IMR-90 (cell line): ENCODE data around the gene GPT2. TPM values are rescaled to one million over a fixed set of nuclear protein-coding genes. Genes with fewer than 3 reads are reported as not detected.

Experiments used
- ATAC-seq: fragments of 200-7000 bp; cut with Tn5 transposase; 2 replicates; pipeline ENCODE4 v1.9.1; 2020; ENCODE audit warnings: low read depth, mild to moderate bottlenecking, moderate library complexity
- BruUV-seq: library from RNA; stranded (reverse); fragments of 400-500 nt; replicated peaks from 2 replicates; lab custom pipeline; 2021; lab: Mats Ljungman, UMichigan
- CTCF ChIA-PET: fragments of 300-600 bp; formaldehyde crosslinking; extraction: SDS; loops from one replicate; lab custom pipeline; 2021; ENCODE audit warnings: antibody characterized with exemption; lab: Yijun Ruan, JAX
- POLR2A ChIA-PET: fragments of 300-600 bp; sonication (Branson Sonifier 250); formaldehyde crosslinking; loops from one replicate; lab custom pipeline; 2022; ENCODE audit warnings: antibody characterized with exemption; ENCODE audit not compliant: unreplicated experiment; lab: Charles Lee
- DNase-seq: peaks from one replicate; pipeline ENCODE4 v3.0.0; 2013
- H2AFZ ChIP-seq: replicated peaks from 2 replicates; pipeline ENCODE3; 2013; ENCODE audit warnings: low read length, mild to moderate bottlenecking; ENCODE audit not compliant: poor library complexity
- H2AK5ac ChIP-seq: 2 replicates; pipeline ENCODE4 v1.6.1; 2013; ENCODE audit warnings: low read depth, low read length, inconsistent platforms
- H2AK9ac ChIP-seq: replicated peaks from 2 replicates; pipeline ENCODE3; 2013; ENCODE audit warnings: mild to moderate bottlenecking, low read depth, low read length, moderate library complexity; ENCODE audit not compliant: poor library complexity
- H2BK120ac ChIP-seq: 2 replicates; pipeline ENCODE4 v1.6.1; 2013; ENCODE audit warnings: low read depth, low read length, inconsistent platforms
- H2BK15ac ChIP-seq: 3 replicates; pipeline ENCODE4 v1.6.1; 2013; ENCODE audit warnings: low read depth, low read length, inconsistent platforms
- H2BK20ac ChIP-seq: 2 replicates; pipeline ENCODE4 v1.6.1; 2013; ENCODE audit warnings: low read depth, mild to moderate bottlenecking, inconsistent platforms, low read length, moderate library complexity
- H2BK5ac ChIP-seq: 2 replicates; pipeline ENCODE4 v1.6.1; 2013; ENCODE audit warnings: mild to moderate bottlenecking, low read depth, low read length, inconsistent platforms; ENCODE audit not compliant: poor library complexity, severe bottlenecking
- H3K14ac ChIP-seq: replicated peaks from 2 replicates; pipeline ENCODE4 v1.6.1; 2013; ENCODE audit warnings: low read depth, low read length, inconsistent platforms
- H3K18ac ChIP-seq: 2 replicates; pipeline ENCODE4 v1.6.1; 2013; ENCODE audit warnings: low read depth, low read length, control low read depth
- H3K23ac ChIP-seq: 2 replicates; pipeline ENCODE4 v1.6.1; 2013; ENCODE audit warnings: low read depth, low read length, inconsistent platforms
- H3K27ac ChIP-seq: 2 replicates; pipeline ENCODE4 v1.5.1; 2013; ENCODE audit warnings: mild to moderate bottlenecking, control low read depth, low read length; ENCODE audit not compliant: insufficient read depth
- H3K27me3 ChIP-seq: 2 replicates; pipeline ENCODE4 v1.6.1; 2013; ENCODE audit warnings: low read length; ENCODE audit not compliant: control insufficient read depth, insufficient read depth
- H3K36me3 ChIP-seq: 2 replicates; pipeline ENCODE4 v1.6.1; 2013; ENCODE audit warnings: low read length, mixed read lengths; ENCODE audit not compliant: control insufficient read depth, insufficient read depth
- H3K4ac ChIP-seq: 2 replicates; pipeline ENCODE4 v1.6.1; 2013; ENCODE audit warnings: low read depth, low read length, inconsistent platforms
- H3K4me1 ChIP-seq: 2 replicates; pipeline ENCODE4 v1.6.1; 2013; ENCODE audit warnings: low read length, mixed read lengths; ENCODE audit not compliant: control insufficient read depth, insufficient read depth
- H3K4me2 ChIP-seq: 2 replicates; pipeline ENCODE4 v1.6.1; 2013; ENCODE audit warnings: low read depth, mild to moderate bottlenecking, control low read depth, low read length, moderate library complexity
- H3K4me3 ChIP-seq: 2 replicates; pipeline ENCODE4 v1.5.1; 2013; ENCODE audit warnings: low read depth, mild to moderate bottlenecking, control low read depth, low read length, moderate library complexity; ENCODE audit not compliant: insufficient read depth
- H3K56ac ChIP-seq: 2 replicates; pipeline ENCODE4 v1.6.1; 2013; ENCODE audit warnings: low read length, inconsistent platforms; ENCODE audit not compliant: insufficient read depth; ENCODE audit errors: extremely low read depth
- H3K79me1 ChIP-seq, 2 experiments: 2 replicates each; pipeline ENCODE4 v1.6.1; 2013; ENCODE audit warnings: low read length in 2 of 2, inconsistent platforms in 1 of 2, low read depth in 1 of 2
- H3K9ac ChIP-seq: 2 replicates; pipeline ENCODE4 v1.6.1; 2013; ENCODE audit warnings: low read depth, low read length, control low read depth
- H3K9me1 ChIP-seq: 2 replicates; pipeline ENCODE4 v1.6.1; 2013; ENCODE audit warnings: low read length, inconsistent platforms; ENCODE audit not compliant: insufficient read depth
- H3K9me3 ChIP-seq: 2 replicates; pipeline ENCODE4 v1.6.1; 2013; ENCODE audit warnings: low read length; ENCODE audit not compliant: control insufficient read depth, insufficient read depth
- H4K20me1 ChIP-seq: 2 replicates; pipeline ENCODE4 v1.6.1; 2013; ENCODE audit warnings: low read length, inconsistent platforms; ENCODE audit not compliant: insufficient read depth
- H4K5ac ChIP-seq: 2 replicates; pipeline ENCODE4 v1.6.1; 2013; ENCODE audit warnings: mild to moderate bottlenecking, low read depth, low read length, control low read depth
- H4K8ac ChIP-seq, 2 experiments: 2 replicates each; pipeline ENCODE4 v1.6.1; 2013; ENCODE audit warnings: low read depth in 2 of 2, low read length in 2 of 2, control low read depth in 1 of 2, inconsistent platforms in 1 of 2
- H4K91ac ChIP-seq: 2 replicates; pipeline ENCODE4 v1.6.1; 2013; ENCODE audit warnings: low read depth, low read length, inconsistent platforms; ENCODE audit not compliant: insufficient read depth
- CHD1 ChIP-seq: IDR thresholded peaks from 2 replicates; pipeline ENCODE4 v1.6.1; 2012; ENCODE audit warnings: low read depth, low read length, improper control_type of control experiment
- FOS ChIP-seq: fragments of 150-350 bp; IDR thresholded peaks from 2 replicates; pipeline ENCODE4 v1.6.1; 2016; ENCODE audit warnings: low read depth, low read length
- MAZ ChIP-seq: IDR thresholded peaks from 2 replicates; pipeline ENCODE4 v1.6.1; 2012; ENCODE audit warnings: low read depth, mild to moderate bottlenecking, low read length, improper control_type of control experiment, moderate library complexity, borderline replicate concordance
- MXI1 ChIP-seq: IDR thresholded peaks from 2 replicates; pipeline ENCODE4 v1.6.1; 2012; ENCODE audit warnings: low read depth, mild to moderate bottlenecking, low read length, moderate library complexity, borderline replicate concordance
- NFE2L2 ChIP-seq: fragments of 150-350 bp; IDR thresholded peaks from 2 replicates; pipeline ENCODE4 v1.6.1; 2016; ENCODE audit warnings: low read depth, mild to moderate bottlenecking, low read length
- POLR2A ChIP-seq: IDR thresholded peaks from 2 replicates; pipeline ENCODE4 v1.6.1; 2012; ENCODE audit warnings: mild to moderate bottlenecking, low read depth, low read length
- RAD21 ChIP-seq: IDR thresholded peaks from 2 replicates; pipeline ENCODE4 v1.6.1; 2012; ENCODE audit warnings: low read length, improper control_type of control experiment
- RCOR1 ChIP-seq: IDR thresholded peaks from 2 replicates; pipeline ENCODE4 v1.6.1; 2012; ENCODE audit warnings: mild to moderate bottlenecking, low read length, improper control_type of control experiment; ENCODE audit not compliant: insufficient replicate concordance
- RFX5 ChIP-seq: IDR thresholded peaks from 2 replicates; pipeline ENCODE4 v1.8.0; 2012; ENCODE audit warnings: low read depth, mild to moderate bottlenecking, low read length, moderate library complexity
- WGBS, 2 experiments: methylation state at CpG; one replicate each; pipeline versions ENCODE4 v1.1.5 to v1.1.7; 2013; ENCODE audit warnings: missing lambda C conversion rate in 2 of 2; ENCODE audit not compliant: insufficient read length in 1 of 2; ENCODE audit errors: extremely low coverage in 2 of 2; 5-methylcytosine and 5-hydroxymethylcytosine counted together
- dilution Hi-C: fragments of 300-500 bp; cut with HindIII; formaldehyde crosslinking; loops from one replicate; pipeline ENCODE4 v1.14.3; 2018; ENCODE audit warnings: low sequenced_read_pairs; ENCODE audit not compliant: unreplicated experiment
- in situ Hi-C: fragments of 300-500 bp; cut with MboI; formaldehyde crosslinking; loops from 3 replicates; pipeline ENCODE4 v1.14.3; 2019; ENCODE audit warnings: low sequenced_read_pairs, inconsistent platforms, mixed read lengths
- intact Hi-C: fragments of 100-400 bp; cut with micrococcal nuclease; formaldehyde crosslinking; loops from 2 replicates; pipeline ENCODE4 v1.10.0; 2022
- polyA plus RNA-seq, 3 experiments: library from polyadenylated mRNA; depleted of rRNA; stranded (reverse); fragments of >200 nt; gene quantifications; 2 replicates each; pipeline ENCODE4 v1.2.3, GENCODE V29; 2012; ENCODE audit warnings: low replicate concordance in 1 of 3
- total RNA-seq: library from RNA; depleted of rRNA; stranded (reverse); fragments of >200 nt; gene quantifications from 2 replicates; pipeline ENCODE4 v1.2.3, GENCODE V29; 2012
- TF ChIP-seq, protein P1 (sequence below): fragments of 150-350 bp; IDR thresholded peaks from 2 replicates; pipeline ENCODE4 v1.6.1; 2016; ENCODE audit warnings: low read depth, mild to moderate bottlenecking, low read length, moderate library complexity, borderline replicate concordance
- TF ChIP-seq, protein P2 (sequence below): fragments of 150-350 bp; IDR thresholded peaks from 2 replicates; pipeline ENCODE4 v1.6.1; 2017; ENCODE audit warnings: mild to moderate bottlenecking, antibody characterized with exemption, low read length, low read depth

The GPT2 gene
- total and polyA plus RNA-seq, 2 of the 4 experiments (the other 2 are of a cell fraction): 26.4 to 31.5 TPM

DNA sequence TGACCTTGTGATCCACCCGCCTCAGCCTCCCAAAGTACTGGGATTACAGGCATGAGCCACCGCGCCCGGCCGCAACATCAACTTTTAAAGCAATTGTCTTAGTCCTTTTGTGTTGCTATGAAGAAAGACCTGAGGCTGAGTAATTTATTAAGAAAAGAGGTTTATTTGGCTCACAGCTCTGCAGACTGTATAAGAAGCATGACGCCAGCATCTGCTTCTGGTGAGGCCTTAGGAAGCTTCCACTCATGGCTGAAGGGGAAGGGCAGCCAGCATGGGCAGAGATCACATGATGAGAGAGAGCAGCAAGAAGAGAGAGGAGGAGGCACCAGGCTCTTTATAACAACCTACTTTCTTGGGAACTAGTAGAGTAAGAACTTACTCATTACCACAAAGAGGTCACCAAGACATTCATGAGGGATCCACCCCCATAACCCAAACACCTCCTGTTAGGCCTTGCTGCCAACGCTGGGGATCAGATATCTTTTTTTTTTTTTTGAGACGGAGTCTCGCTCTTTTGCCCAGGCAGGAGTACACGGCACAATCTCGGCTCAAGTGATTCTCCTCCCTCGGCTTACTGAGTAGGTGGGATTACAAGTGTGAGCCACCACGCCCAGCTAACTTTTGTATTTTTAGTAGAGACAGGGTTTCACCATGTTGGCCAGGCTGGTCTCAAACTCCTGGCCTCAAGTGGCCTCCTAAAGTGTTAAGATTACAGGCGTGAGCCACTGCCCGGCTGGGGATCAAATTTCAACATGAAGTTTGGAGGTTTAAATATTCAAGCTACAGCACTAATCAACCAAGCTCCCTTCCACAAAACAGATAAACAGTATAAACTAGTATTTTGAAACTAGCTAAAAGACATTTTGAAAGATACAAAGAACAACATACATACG lies 21.4 kb upstream of the GPT2 start:
- Histone ChIP-seq H3K9me3 (0 out of 2 replicates have a peak, but pooled peaks cover 2% of the 10 kb centered on the region), H3K9me1 (peaks cover 7% of the 10 kb centered on the region; the same call in 1 of the 2 replicates), H3K9ac (no peak overlapping the region), H2BK5ac (no peak overlapping the region), H2AK9ac (no peak overlapping the region), H3K4ac (no peak overlapping the region), H3K56ac (no peak overlapping the region), H3K36me3 (no peaks in the 10 kb centered on the region), H3K4me3 (no peak overlapping the region), H3K27ac (no peak overlapping the region), H2AK5ac (no peak overlapping the region), H3K4me1 (peaks cover 4% of the 10 kb centered on the region), H3K4me2 (no peak overlapping the region), H4K5ac (no peak overlapping the region), H3K18ac (no peak overlapping the region), H3K27me3 (no peaks in the 10 kb centered on the region), H3K14ac (no peak overlapping the region), H3K79me1 (no peaks in the 10 kb centered on the region; a peak in 1 of 4 replicates), H2BK15ac (no peak overlapping the region), H2BK20ac (no peak overlapping the region), H2AFZ (no peak overlapping the region), H4K8ac (no peak overlapping the region), H2BK120ac (no peak overlapping the region), H4K91ac (no peak overlapping the region), H3K23ac (no peak overlapping the region), H4K20me1 (no peaks in the 10 kb centered on the region)
- intact Hi-C loops (no loop called here), in situ Hi-C loops (no loop called here), dilution Hi-C loops (no loop called here)
- ChIA-PET POLR2A (no interaction called here), CTCF (interaction anchor here (0.7 to 0.8 kb wide), 2 partner anchors 8 to 67 kb away, joined by 3 read pairs; no protein-coding TSS in a partner anchor)
- DNase-seq (peak; percentile 37), ATAC-seq (no peak)
- no TSS peak for BruUV-seq
- no CpG with 5 or more reads among the region's 16 CpGs for WGBS, 2 experiments
- TF ChIP-seq RAD21 (no peak), RFX5 (no peak), POLR2A (no peak), RCOR1 (no peak), NFE2L2 (no peak), FOS (no peak), CHD1 (no peak), MAZ (no peak), MXI1 (no peak)
- TF ChIP-seq, protein P1, sequence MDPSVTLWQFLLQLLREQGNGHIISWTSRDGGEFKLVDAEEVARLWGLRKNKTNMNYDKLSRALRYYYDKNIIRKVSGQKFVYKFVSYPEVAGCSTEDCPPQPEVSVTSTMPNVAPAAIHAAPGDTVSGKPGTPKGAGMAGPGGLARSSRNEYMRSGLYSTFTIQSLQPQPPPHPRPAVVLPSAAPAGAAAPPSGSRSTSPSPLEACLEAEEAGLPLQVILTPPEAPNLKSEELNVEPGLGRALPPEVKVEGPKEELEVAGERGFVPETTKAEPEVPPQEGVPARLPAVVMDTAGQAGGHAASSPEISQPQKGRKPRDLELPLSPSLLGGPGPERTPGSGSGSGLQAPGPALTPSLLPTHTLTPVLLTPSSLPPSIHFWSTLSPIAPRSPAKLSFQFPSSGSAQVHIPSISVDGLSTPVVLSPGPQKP: no peak
- TF ChIP-seq, protein P2, sequence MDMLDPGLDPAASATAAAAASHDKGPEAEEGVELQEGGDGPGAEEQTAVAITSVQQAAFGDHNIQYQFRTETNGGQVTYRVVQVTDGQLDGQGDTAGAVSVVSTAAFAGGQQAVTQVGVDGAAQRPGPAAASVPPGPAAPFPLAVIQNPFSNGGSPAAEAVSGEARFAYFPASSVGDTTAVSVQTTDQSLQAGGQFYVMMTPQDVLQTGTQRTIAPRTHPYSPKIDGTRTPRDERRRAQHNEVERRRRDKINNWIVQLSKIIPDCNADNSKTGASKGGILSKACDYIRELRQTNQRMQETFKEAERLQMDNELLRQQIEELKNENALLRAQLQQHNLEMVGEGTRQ: no peak
